ENCODE measurements around the gene HEPACAM.
A peak's percentile ranks its signal among the peaks of the same experiment; 100 is the strongest.

HEPACAM gene

GRCh38 chr11:124942466-124943253 is 6.8 kb upstream of the HEPACAM start:
- DNase-seq (ENCODE audit: low read depth): no peak

DNA sequence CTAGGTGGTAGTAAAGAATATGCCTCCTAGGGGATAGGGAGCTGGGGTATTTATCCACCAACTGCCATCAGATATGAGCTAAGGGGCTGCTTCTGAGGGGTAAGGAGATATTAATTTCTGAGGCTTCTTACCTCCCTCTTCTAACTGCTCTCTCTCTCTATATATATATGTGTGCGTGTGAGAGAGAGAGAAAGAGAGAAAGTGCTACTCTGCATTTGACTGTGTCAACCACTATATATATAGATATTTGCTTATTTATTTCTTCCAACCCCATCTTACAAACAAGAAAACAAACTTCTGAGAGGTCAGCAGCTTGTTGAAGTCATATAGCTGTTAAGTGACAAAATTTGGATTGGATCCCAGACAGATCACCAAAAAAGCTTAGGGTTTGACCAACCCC is 5.9 kb upstream of the HEPACAM start:
- DNase-seq (ENCODE audit: low read depth): no peak

DNA sequence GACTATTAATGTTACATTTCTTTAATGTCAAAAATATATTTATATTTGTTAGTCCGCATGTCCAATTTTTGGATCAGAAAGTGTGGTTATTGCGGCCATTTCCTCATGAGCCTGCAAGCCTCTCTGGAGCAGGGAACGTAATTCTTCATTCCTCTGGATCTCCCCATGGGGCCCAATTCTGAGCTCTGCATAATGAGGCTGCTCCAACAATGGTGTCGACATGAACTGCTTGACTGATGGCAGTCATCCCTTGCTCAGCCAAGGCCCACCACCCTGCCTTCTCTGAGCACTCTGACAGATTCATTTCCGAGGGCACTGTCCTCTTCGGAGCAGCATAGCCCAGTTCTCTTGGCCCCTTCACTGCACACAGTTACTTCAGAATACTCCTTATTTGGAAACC is 3.1 kb upstream of the HEPACAM start:
- no peak for DNase-seq (ENCODE audit: low read depth)

DNA sequence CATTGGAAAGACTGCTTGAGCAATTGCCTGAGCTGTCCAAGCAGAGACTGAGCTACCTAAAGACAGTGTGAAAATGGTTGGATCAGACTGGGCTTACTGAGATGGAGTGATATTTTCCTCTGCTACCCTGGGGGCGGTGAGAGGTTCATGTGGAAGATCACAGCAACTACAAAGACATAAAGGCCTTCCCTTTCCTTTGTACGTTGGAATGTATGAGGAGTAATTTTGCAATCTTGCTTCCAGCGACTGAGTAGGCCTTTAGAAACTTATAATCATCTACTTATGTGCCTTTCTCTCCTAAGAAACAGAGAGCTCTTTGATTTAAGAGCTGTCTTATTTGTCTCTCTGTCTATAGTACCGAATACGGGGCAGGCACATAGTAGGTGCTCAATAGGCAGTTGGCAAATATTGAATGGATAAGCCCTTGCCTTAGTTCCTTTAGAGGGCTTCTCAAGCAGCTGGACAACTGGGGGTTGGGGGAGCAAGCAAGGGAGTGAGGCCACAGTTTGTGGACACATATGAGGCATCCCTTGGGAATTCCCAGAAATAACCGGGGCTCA is 2.4 kb upstream of the HEPACAM start:
- no peak for DNase-seq (ENCODE audit: low read depth)

- no peak for DNase-seq (ENCODE audit: low read depth)
Measured at GRCh38 chr11:124937336-124937935, 1.6 kb upstream of the HEPACAM start.

DNA sequence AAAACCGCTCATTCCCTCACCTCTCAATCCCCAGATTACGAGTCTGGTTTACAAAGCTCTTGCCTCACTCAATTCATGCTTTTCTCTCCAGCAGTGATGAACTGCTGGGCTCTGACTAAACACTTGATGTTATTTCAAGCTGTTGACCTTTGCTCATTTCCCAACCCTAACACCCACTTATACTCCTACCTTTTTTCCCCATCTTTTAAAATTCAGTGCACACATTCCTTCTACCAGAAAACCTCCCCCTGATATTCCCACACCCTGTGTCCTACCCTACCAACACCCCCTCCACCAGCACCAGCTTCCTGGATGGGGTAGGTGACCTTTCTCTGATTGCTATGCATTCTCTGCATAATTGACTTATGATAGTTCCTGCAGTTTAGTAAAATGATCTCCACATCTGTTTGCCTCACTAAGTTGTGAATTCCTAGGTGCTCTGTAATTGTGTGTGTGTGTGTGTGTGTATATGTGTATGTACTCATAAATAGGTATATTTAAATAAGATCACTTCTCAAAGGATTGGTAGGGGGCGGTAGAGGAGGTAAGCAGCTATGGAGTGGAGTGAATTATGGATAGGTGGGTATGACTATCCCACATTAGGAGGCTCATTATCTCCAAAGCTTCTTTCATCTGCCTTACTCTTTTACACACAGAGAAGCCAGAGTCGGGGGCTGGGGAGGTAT is 842 bp downstream of the HEPACAM start:
- no peak for DNase-seq (ENCODE audit: low read depth)

DNA sequence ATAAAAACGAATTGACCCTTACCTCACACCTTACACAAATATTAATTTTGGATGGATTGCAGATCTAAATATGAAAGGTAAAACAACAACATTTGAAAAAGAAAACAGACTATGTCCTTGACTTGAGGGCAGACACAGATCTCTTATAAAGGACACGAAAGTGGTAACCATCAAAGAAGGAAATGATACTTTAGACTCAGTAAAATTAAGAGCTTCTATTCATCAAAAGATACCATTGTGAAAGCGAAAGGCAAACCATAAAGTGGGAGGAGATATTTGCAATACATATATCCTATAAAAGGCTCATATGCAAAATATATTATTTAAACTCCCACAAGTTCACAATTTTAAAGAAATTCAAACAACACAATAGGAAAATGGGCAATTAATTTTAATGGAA is 5.0 kb downstream of the HEPACAM start:
- DNase-seq (ENCODE audit: low read depth): no peak

DNA sequence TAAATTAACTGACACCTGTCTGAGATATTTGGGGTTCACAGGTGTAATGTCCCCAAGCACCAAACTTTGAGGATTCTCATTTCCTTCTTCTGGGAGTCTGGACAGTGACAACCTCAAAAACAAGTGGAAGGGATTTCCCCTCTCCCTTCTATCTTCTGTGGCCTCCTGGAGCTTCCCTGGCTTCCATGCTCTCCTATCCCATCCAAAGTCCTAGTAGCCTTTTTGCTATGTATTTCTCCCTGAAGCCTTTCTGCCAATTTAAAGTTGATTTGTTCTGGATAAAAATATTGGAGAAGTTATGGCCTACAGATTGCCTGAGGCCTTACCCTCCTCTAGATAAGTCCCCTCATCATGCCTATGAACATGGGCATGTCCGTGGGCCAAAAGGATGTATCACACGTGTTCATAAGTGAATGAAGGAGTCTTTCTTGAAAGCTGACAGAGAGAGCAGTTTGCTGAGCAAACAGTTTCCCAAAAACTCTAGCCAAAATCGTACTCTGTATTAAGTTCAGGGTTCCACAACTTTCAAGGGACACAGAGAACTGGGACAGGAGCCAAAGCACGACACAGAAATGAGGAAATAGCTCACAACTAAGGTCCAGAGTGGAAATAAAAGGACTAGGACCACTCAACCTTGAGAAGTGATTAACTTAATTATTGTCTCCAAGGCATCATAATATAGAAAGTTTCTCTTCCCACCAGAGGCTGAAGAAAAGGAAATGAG is 6.7 kb downstream of the HEPACAM start:
- no peak for DNase-seq (ENCODE audit: low read depth)

DNA sequence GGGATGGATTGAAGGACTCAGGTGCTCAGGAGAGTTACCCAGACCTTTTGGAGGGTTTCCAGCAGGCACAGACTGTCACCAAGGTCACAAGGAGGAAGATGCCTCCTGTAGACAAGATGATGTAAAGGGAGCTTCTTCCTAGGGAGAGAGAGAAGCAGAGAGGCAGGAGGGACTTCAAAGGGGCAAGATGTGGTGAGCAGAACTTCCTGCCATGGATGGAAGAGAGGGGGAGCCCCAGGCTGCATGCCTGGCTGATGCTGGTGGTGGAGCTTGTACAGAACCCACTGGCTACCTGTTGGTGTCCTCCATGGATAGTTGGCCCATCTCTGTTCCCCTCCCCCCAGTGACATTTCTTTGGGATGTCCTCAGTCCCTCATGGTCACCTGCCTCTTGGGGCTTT is 12.6 kb downstream of the HEPACAM start:
- no peak for DNase-seq (ENCODE audit: low read depth)

GRCh38 chr11:124922831-124923230 is 13.0 kb downstream of the HEPACAM start:
- no peak for DNase-seq (ENCODE audit: low read depth)

- peak; percentile 46 for DNase-seq (ENCODE audit: low read depth)
Measured at GRCh38 chr11:124920870-124921609, 14.8 kb downstream of the HEPACAM start.

DNA sequence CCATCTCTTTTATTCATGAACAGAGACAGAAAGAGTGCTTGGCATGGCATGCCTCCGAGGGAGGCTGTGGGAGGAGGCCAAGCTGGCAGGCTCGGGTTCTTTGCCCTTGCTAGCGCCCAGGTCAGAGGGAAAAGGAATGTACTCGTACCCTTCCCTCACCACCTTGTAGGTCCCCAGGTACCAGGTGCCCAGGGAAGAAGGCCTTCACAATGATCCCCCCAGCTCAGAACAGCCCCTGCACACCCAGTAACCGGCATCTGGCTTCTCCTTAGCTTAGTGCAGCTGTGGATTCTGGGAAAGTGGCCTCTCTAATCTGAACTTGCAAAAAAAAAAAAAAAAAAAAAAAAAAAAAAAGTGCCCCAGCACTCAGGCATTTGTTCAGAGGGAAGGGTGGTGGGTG is 15.5 kb downstream of the HEPACAM start:
- no peak for DNase-seq (ENCODE audit: low read depth)

DNA sequence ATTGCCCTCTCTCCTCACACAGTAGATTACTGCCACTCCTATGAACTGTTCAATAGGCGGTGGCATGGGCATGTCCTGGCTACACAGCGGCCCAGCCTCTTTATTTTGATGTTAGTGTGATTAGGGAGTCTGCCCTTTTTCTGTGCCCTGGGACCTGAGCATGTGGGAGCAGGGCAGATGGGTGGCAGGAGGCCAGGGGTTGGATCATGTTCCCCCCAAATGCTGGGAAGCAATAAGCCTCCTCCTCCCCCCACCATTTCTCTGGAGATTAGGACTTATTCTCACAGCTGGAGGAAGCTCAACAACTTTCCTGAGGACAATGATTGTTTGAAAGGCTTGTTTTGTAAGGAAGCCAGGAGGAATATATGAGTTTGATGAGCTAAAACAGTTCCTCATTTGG is 15.9 kb downstream of the HEPACAM start:
- DNase-seq (ENCODE audit: low read depth): no peak

GRCh38 chr11:124918950-124919349 is 16.9 kb downstream of the HEPACAM start, which contains the start of gene HEPN1:
TSS of gene HEPN1 (plus strand) at chr11:124919250.
- DNase-seq (ENCODE audit: low read depth): no peak

GRCh38 chr11:124917115-124917637 is 18.7 kb downstream of the HEPACAM start:
- no peak for DNase-seq (ENCODE audit: low read depth)

DNA sequence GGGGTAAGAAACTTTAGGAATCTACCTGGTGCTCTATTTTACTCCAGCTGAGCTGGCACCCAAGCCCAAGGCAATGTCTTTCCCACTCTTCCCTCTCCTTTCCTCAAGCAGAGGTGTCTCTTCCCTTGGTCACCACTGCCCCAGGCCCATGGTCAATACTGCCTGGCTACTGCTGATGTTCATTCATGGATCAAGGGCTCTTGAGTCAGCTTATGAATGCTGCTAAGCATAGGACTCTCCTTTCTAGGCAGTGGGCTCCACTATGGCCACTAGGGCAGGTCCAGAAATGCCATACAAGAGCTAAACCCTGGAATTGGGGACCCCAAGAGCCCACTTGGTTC is 19.5 kb downstream of the HEPACAM start:
- no peak for DNase-seq (ENCODE audit: low read depth)

- DNase-seq (ENCODE audit: low read depth): no peak
Measured at GRCh38 chr11:124915541-124916369, 20.1 kb downstream of the HEPACAM start.

GRCh38 chr11:124902616-124903015 is 33.2 kb downstream of the HEPACAM start:
- no peak for DNase-seq (ENCODE audit: low read depth)

DNA sequence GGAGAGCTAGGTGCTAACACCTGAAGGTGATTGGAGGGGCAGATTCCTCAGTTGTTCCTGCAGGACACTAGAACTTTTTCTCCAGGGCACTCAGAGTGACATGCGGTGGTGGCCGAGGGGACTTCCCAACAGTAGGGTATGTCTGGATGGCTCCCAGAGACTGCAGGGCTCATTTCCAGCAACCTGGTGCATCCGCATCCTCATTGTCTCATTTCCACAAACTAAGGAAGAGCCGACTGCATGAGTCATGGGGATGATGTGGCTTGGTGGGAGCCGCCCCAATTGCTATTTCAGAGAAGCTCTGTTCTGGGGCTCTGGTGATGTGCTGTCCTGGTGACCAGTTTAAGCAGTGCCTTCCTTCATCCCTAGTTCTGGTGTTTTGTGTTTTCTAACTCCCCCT is 35.4 kb downstream of the HEPACAM start:
- no peak for DNase-seq (ENCODE audit: low read depth)

GRCh38 chr11:124899383-124900145 is 36.3 kb downstream of the HEPACAM start:
- DNase-seq (ENCODE audit: low read depth): no peak

Measured in stimulated activated CD8-positive, alpha-beta memory T cell treated with anti-CD3 and anti-CD28 coated beads, Interleukin-15, amount 100 ng/mL, for 24 hours (primary cell).